MCF 10A (cell line): ENCODE data around the gene SIRT7. TPM values are rescaled to one million over a fixed set of nuclear protein-coding genes. Genes with fewer than 3 reads are reported as not detected.

Experiments
- Bru-seq: library from RNA; stranded (reverse); fragments of 400-500 nt; gene quantifications from one replicate; lab custom pipeline; 2021; lab: Mats Ljungman, UMichigan
- BruChase-seq, 2 experiments: library from RNA; stranded (reverse); fragments of 400-500 nt; gene quantifications; one replicate each; lab custom pipeline; 2021; lab: Mats Ljungman, UMichigan
- BruUV-seq: library from RNA; stranded (reverse); fragments of 400-500 nt; replicated peaks from 2 replicates; lab custom pipeline; 2021; lab: Mats Ljungman, UMichigan
- CTCF ChIA-PET: fragments of 300-600 bp; sonication (Branson Sonifier 250); formaldehyde crosslinking; extraction: SDS; loops from one replicate; lab custom pipeline; 2021; ENCODE audit warnings: antibody characterized with exemption, inconsistent platforms; lab: Yijun Ruan, JAX
- POLR2A ChIA-PET: fragments of 300-600, 350-650 bp; sonication (Branson Sonifier 250); formaldehyde crosslinking; extraction: SDS; loops from one replicate; lab custom pipeline; 2020; ENCODE audit warnings: antibody characterized with exemption, inconsistent platforms; lab: Yijun Ruan, JAX
- DNase-seq: peaks from one replicate; pipeline ENCODE4 v3.0.0-alpha.2; 2018; ENCODE audit not compliant: unreplicated experiment
- H3K27ac Mint-ChIP-seq: one replicate; pipeline ENCODE4 v1.8.0; 2022; ENCODE audit warnings: mild to moderate bottlenecking, low read depth, mixed read lengths; ENCODE audit not compliant: unreplicated experiment
- H3K27me3 Mint-ChIP-seq: one replicate; pipeline ENCODE4 v1.8.0; 2022; ENCODE audit warnings: mixed read lengths; ENCODE audit not compliant: insufficient read depth, unreplicated experiment
- H3K36me3 Mint-ChIP-seq: one replicate; pipeline ENCODE4 v1.8.0; 2022; ENCODE audit warnings: mild to moderate bottlenecking, moderate library complexity, mixed read lengths; ENCODE audit not compliant: insufficient read depth, unreplicated experiment
- H3K4me1 Mint-ChIP-seq: one replicate; pipeline ENCODE4 v1.8.0; 2022; ENCODE audit warnings: mixed read lengths; ENCODE audit not compliant: insufficient read depth, unreplicated experiment
- H3K4me3 Mint-ChIP-seq: one replicate; pipeline ENCODE4 v1.8.0; 2022; ENCODE audit warnings: mild to moderate bottlenecking, moderate library complexity, mixed read lengths; ENCODE audit not compliant: unreplicated experiment
- H3K9me3 Mint-ChIP-seq: one replicate; pipeline ENCODE4 v1.8.0; 2022; ENCODE audit warnings: mixed read lengths; ENCODE audit not compliant: unreplicated experiment
- intact Hi-C: fragments of 100-400 bp; cut with micrococcal nuclease; formaldehyde crosslinking; loops from 2 replicates; pipeline ENCODE4 v1.14.1; 2022
- long read RNA-seq: library from polyadenylated mRNA; stranded (forward); transcript quantifications from one replicate; pipeline ENCODE4 v2.0.0, GENCODE V29; 2022
- total RNA-seq: library from RNA; stranded (reverse); gene quantifications from 2 replicates; pipeline ENCODE4 v1.2.3, GENCODE V29; 2022
- TF ChIP-seq, protein P1 (sequence below): fragments of 200-600 bp; IDR thresholded peaks from one replicate; pipeline ENCODE4 v1.8.0; 2022; ENCODE audit warnings: antibody characterized with exemption, mild to moderate bottlenecking; ENCODE audit not compliant: unreplicated experiment

The SIRT7 gene, protein sequence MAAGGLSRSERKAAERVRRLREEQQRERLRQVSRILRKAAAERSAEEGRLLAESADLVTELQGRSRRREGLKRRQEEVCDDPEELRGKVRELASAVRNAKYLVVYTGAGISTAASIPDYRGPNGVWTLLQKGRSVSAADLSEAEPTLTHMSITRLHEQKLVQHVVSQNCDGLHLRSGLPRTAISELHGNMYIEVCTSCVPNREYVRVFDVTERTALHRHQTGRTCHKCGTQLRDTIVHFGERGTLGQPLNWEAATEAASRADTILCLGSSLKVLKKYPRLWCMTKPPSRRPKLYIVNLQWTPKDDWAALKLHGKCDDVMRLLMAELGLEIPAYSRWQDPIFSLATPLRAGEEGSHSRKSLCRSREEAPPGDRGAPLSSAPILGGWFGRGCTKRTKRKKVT
- total RNA-seq (36.6 and 44.8 TPM in 2 replicates), Bru-seq, nascent RNA (percentile 76 among the genes with signal in this experiment), BruChase-seq, experiment 1, labeled RNA remaining after a 6-hour chase (percentile 80 among the genes with signal in this experiment), BruChase-seq, experiment 2, labeled RNA remaining after a 2-hour chase (percentile 86 among the genes with signal in this experiment)
- long read RNA-seq, transcript SIRT7-201 (10 exons, 1,743 nt), result major isoform, 34 of 79 reads
- long read RNA-seq, partial matches to known transcripts, result 15 of 79 reads
- long read RNA-seq, other reads (novel, unspliced or antisense), result 28 of 79 reads

DNA sequence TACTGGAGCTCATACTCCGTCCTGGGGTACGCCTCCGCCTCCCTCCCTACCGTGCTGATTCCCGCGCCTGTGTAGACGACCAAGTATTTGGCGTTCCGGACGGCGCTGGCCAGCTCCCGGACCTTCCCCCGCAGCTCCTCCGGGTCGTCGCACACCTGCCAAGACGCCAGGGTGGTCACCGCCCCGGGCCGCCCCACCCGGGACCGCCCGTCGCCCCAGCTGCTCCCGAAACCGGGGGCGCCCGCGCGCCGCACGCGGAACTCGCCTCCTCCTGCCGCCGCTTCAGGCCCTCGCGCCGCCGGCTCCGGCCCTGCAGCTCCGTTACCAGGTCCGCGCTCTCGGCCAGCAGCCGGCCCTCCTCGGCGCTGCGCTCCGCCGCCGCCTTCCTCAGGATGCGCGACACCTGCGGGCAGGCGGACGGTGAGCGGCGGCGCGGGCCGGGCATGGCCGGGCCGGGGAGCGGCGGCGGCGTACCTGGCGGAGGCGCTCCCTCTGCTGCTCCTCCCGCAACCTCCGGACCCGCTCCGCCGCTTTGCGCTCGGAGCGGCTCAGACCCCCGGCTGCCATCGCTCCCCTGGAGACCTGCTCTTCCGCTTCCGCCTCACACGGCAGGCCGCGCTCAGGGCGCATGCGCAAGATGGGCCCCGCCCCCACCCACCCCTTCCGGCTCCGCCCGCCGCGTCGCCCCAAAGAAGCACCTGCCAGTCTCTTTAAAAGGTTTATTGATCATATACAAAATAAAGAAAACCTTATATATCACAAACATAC lies at the start of gene SIRT7:
TSS of gene SIRT7 (minus strand) at position 612 of the 768 bp plus-strand sequence. CDS start at position 567, 45 bp downstream.
- Mint-ChIP-seq H3K4me1 (peaks cover 27% of the 10 kb centered on the region), H3K27me3 (no peaks in the 10 kb centered on the region), H3K27ac (peak within 1 kb of the TSS; percentile 87), H3K36me3 (peaks cover 64% of the 10 kb centered on the region), H3K9me3 (no peaks in the 10 kb centered on the region), H3K4me3 (peak within 1 kb of the TSS; percentile 87)
- TF ChIP-seq, protein P1, sequence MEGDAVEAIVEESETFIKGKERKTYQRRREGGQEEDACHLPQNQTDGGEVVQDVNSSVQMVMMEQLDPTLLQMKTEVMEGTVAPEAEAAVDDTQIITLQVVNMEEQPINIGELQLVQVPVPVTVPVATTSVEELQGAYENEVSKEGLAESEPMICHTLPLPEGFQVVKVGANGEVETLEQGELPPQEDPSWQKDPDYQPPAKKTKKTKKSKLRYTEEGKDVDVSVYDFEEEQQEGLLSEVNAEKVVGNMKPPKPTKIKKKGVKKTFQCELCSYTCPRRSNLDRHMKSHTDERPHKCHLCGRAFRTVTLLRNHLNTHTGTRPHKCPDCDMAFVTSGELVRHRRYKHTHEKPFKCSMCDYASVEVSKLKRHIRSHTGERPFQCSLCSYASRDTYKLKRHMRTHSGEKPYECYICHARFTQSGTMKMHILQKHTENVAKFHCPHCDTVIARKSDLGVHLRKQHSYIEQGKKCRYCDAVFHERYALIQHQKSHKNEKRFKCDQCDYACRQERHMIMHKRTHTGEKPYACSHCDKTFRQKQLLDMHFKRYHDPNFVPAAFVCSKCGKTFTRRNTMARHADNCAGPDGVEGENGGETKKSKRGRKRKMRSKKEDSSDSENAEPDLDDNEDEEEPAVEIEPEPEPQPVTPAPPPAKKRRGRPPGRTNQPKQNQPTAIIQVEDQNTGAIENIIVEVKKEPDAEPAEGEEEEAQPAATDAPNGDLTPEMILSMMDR, result no peak
- intact Hi-C loops, result loop anchor here (10.0 kb wide), 1 partner anchor 53 kb away; the partner anchor contains the start of gene P4HB
- POLR2A ChIA-PET, result interaction anchor here (0.7 to 2.8 kb wide), 18 partner anchors 9 to 364 kb away, joined by 3 to 59 read pairs (median 4); partner anchors contain the start of genes ARHGDIA, ARL16, CENPX and FASN
- DNase-seq, result peak; percentile 75
- BruUV-seq, result no TSS peak
- CTCF ChIA-PET, result interaction anchor here (0.6 kb wide), 3 partner anchors 104 to 1279 kb away, joined by 3 to 4 read pairs (median 3); no protein-coding TSS in a partner anchor

DNA sequence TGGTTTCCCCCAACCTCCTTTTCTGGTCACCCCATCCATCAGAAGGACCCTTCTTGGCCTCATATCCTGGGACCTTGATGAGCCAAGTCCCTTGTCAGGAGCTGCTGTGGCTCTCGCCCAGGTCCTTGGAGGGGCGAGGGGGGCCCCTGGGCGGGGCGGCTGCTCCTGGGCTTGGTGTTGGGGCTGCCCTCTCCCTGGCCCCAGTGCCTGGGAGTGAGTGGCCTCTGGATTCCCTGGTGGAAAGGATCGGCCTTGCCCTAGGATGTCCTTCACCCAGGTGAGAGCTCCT lies 49.2 kb upstream of the SIRT7 start:
- H3K4me3 Mint-ChIP-seq, result no peak overlapping the region
- POLR2A ChIA-PET, result interaction anchor here (1.7 kb wide), 1 partner anchor 13 kb away, joined by 5 read pairs; no protein-coding TSS in a partner anchor
- TF ChIP-seq, protein P1, result no peak
- no peak for DNase-seq
- BruUV-seq, result no TSS peak
- no peaks in the 10 kb centered on the region for H3K27me3 Mint-ChIP-seq
- no peaks in the 10 kb centered on the region for H3K9me3 Mint-ChIP-seq
- peaks cover 10% of the 10 kb centered on the region for H3K4me1 Mint-ChIP-seq
- CTCF ChIA-PET, result interaction anchor here (1.0 kb wide), 1 partner anchor 53 kb away, joined by 4 read pairs; no protein-coding TSS in a partner anchor
- H3K36me3 Mint-ChIP-seq, result peaks cover 5% of the 10 kb centered on the region
- intact Hi-C loops, result no loop called here
- no peak overlapping the region for H3K27ac Mint-ChIP-seq

DNA sequence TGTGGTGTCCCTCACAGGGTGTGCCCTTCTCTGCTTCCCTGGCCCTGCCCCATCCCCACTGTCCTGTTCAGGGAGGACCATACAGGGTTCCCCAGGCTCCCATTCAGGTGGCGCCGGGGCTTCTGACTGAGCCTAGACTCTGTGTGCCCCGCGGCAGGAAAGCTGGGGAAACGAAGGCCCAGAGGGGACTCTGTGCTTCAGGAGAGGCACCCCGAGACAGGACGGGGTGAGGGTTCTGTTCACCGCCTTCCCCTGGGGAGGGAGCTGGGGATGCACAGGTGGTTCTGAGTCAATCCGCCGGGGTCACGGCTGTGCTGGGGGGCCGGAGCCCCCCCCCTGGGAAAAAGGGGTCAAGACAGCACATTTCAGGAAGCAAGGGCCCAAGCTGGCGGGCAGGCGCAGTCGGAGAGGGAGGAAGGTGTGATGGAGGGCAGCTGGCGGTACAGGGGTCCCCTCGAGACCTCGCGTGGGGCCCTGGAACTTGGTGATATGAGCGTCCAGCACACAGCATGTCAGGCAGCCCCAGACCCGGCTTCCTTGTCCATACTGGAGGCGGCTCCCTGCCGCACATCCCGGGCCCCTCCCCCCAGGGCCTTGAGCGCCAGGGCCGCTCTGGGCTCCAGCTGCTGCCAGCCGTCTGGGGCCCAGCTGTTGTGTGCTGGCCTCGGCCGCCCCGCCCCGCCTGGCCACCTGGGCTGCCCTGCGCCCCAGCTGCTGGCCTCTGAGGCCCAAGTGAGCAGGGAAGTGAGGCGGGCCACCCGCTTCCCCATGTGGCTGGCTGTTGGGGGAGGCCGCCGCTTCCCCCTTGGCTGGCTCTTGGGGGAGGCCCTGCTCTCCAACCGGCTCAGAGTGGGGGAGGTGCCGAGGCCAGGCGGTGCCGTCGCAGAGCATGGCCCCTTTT lies 48.6 kb upstream of the SIRT7 start:
- Mint-ChIP-seq H3K27me3 (no peaks in the 10 kb centered on the region), H3K27ac (no peak overlapping the region), H3K9me3 (no peaks in the 10 kb centered on the region), H3K36me3 (peaks cover 5% of the 10 kb centered on the region), H3K4me3 (no peak overlapping the region), H3K4me1 (peaks cover 10% of the 10 kb centered on the region)
- intact Hi-C loops, result no loop called here
- TF ChIP-seq, protein P1, result no peak
- DNase-seq, result no peak
- CTCF ChIA-PET, result interaction anchor here (0.6 to 1.8 kb wide), 5 partner anchors 25 to 336 kb away, joined by 3 to 8 read pairs (median 4); partner anchors contain the start of gene DCXR
- BruUV-seq, result no TSS peak
- POLR2A ChIA-PET, result interaction anchor here (0.6 to 1.7 kb wide), 5 partner anchors 9 to 738 kb away, joined by 3 to 5 read pairs (median 5); partner anchors contain the start of gene ASPSCR1
